Glomerular visceral epithelial cell (primary cell): ENCODE results near the gene ZIC4.

ENCODE experiments used
- DNase-seq: peaks from one replicate; pipeline ENCODE4 v3.0.0-alpha.2; 2016; ENCODE audit errors: extremely low spot score

Gene ZIC4

GRCh38 chr3:147390589-147391569 is 15.5 kb downstream of the ZIC4 start:
- no peak for DNase-seq

DNA sequence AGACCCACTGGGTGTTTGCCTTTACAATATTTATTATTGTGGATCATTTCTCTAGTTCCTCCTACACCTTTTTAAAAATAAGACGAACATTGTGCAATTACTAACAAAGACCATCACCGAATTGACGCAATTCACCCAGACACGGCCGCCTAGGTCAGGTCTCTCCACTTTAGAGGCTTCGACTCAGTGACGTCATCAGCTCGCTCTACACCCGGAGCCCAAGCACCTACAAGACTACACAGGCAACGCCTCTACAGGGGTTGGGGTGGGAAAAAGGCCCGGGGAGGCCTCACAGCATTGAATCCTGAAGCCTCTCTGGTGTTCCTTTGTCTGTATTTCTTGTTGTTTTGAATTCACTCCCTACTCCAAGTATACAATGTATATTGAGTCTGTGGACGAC is 16.6 kb downstream of the ZIC4 start:
- no peak for DNase-seq

DNA sequence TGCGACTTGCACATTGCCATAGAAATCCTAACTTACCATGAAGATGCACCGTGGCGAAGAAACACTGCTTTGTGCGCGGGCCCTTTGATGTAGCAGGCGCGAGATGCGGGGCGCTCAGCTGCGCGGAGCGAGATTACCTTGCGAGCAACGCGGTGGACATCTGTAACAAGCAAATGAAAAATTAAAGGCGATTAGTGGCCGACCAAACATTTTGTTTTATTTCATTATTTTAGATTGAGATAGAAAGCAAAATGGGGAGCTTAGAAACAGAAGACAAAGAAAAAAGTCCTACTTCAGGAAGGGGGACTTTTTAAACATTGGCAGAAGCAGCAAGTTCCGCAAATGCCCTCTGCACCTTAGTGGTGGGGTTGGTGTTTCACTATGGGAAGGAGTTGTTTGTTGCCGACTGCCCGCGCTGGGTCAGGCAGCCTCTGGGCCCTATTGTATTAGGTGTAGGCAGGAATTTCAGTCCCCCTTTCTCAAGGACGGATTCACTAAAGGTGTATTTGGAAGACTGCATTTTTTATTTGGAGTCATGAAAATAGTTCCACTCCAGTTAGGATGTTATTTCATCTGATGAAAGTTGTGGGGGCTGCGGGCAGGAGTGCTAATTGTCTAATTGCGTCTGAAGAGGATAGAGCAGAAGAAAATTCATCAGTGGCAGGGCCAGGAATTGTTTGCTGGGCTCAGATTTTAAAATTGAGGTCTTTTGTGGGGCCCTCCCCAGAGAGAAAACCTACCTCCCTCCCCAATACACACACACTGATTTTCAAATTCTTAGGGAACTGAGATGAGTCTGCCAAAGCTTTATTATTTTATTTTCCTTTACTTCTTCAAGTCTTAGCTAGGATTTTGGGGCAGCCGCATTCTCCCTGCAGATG is 17.4 kb downstream of the ZIC4 start:
- no peak for DNase-seq

DNA sequence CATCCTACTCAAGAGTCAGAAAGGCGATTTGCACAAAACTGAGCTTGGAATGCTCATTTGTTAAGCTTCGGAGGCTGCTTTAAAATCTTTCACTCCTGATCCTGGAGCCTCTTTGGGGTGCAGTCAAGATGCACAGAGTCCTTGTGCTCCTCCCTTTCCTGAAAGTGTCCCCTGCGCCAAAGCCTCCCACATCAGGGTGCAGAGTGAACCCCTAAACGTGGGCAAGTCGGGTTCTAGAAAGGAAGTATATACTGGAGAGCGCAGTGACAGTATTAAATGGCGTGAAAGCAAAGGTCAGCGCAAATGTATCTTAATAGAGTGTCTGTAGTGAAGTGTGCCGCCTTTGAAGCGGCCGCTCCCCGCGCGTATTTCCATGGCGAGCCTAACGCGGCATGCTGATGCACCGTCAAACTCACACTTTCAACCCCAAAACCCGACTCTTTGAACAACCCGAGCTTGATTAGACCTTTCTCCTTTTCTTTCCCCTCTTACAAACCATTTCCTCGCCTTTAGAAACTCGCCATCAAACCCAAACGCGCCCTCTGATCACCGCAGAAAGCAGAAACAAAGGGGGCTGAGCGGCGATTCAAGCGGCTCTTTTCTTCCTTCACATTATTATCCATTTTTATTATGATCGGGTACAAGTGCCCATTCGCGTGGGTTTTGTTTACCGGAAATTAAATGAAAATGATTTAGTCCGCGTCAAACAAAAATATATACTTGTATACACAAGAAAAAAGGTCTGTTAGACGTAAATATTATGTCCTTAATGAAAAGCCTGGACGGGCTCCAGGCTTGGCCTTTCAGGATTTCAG is 18.3 kb downstream of the ZIC4 start:
- no peak for DNase-seq

DNA sequence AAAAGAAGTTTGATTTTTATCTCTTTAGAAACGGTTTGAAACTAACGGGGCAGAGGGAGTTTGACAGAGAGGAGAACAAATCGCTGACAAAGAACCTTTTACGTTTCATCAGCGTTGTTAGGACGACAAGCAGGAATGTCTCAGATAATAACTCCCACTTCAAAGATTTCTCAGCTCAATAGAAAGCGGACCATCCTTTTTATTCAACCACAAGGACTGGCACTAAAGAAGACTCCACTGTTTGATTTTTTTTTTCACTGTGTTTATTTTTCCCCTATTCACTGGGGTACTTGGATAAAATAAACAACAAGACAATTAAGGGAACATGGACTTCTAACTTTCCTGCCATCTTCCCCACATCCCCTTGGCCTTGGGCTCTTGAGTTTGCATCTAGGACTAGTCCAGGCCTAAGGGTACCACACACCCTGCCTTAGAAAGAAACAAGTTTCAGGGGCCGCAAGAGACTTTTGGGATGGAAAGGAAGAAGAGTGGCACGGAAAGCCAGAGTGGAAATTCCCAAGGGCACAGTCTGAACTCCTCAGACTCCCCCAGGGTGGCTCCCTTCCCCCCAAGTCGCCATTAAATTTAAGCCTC is 19.0 kb downstream of the ZIC4 start:
- DNase-seq, result no peak

DNA sequence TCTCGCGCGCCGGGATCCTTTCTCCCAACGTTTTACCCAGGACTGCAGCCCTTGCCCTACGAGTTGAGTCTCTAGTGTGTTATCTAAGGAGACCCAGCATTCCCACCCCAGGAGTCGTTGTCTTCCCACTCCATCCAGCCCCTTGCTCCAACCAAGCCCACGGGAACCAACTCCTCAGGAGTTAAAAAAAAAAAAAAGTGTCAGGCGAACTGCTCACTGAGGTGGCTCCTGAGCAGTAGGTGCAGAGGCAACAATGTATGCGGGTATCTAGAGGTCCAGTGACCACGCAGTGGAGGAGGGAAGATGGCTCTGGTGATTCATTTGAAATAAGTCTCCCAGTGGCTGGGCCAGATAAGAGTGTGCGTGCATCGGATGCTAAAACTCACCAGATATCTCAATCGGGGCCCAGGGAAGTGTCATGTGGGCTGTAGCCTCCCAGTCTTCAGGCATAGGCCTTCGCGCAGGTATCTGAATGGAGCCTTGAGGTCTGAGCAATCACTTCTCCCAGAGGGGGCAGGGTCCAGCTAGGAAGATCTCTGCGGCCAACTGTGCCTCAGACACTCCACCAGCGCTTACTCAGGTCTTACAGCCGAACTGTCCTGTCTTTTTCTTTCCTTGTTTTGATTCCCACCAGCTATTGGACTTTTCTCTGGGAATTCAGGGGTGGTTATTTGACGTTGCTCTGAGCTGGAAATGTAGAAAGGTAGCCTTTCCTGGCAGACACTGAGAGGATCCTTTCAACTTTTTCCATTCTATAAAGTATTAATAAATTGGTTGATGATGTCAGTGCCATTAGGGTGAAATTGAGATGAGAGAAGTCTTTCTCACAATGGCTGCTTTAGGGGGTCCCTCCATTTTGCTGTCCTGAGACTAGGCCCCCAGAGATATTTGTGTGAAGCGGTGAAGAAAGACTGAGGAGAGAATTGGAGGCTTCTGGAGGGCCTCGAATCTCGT is 21.0 kb downstream of the ZIC4 start:
- no peak for DNase-seq

GRCh38 chr3:147384210-147385058 is 21.9 kb downstream of the ZIC4 start:
- no peak for DNase-seq

- DNase-seq, result no peak
Observed at GRCh38 chr3:147383617-147384016, 22.7 kb downstream of the ZIC4 start.

GRCh38 chr3:147381596-147381995 is 24.7 kb downstream of the ZIC4 start:
- DNase-seq, result no peak

DNA sequence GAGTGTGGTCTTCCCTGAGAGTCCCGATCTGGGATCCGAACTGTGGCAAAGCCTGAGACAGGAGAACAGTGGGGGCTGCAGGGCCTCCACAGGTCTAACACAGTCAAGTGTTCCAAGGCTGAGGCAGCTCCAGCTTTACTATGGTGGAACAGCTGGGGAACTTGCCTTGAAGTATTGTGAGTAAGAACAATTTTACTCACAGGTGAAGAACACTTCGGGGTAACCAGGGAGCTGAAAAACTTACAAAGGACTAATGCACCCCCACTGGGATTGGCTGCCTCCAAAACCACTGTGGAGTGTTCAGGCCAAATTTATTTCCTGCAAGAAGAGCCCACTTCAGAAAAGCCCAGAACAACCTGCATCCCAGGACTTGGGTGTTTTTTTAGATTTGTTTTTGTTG is 25.4 kb downstream of the ZIC4 start:
- DNase-seq, result no peak

GRCh38 chr3:147380387-147380951 is 25.9 kb downstream of the ZIC4 start:
- no peak for DNase-seq

- no peak for DNase-seq
Observed at GRCh38 chr3:147379651-147380050, 26.7 kb downstream of the ZIC4 start.

DNA sequence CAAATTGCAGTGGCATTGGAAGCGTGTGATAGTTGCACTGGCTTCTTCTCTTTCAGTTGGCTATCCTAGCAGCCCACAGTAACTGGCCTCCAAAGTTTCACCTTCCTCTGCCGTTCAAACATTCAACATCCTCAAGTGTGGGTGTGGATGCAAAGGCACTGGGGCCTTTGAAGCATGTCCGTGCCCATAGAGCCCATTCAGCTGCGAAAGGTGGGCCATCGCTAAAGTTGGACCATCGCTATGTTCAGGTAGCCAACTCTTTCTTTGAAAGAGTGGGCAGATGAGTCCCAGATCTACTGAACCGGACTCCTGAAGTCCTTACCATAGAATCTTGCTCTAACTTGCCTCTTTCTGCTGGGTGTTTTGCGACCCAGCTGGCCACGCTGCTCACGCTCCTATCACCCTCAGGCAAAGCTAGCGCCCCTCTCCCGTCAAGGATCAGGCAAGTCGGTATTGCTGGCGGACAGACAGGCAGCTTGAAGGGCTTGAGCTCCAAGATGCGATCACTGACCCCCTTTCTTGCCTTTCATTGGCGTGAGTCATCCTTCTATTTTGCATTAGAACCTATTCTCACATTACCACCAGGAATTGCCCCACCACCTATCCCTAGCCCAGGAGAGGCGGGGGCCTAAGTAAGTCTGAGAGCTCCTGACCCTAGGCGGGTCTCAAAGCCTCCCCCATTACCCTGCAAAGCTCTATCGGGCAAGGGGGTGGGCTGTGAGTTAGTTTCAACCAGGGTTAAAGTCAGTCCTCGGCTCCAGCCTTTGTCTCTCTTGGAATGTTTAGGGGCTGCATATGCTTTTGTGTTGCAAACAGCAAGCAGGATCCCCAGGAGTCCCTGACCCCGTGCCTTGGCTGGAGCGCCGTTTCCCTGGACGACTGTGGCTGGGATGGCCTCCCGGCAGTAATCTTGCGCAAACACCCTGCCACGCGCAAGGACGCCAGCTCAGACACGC is 28.7 kb downstream of the ZIC4 start:
- DNase-seq, result no peak

GRCh38 chr3:147373301-147373700 is 33.0 kb downstream of the ZIC4 start:
- no peak for DNase-seq

DNA sequence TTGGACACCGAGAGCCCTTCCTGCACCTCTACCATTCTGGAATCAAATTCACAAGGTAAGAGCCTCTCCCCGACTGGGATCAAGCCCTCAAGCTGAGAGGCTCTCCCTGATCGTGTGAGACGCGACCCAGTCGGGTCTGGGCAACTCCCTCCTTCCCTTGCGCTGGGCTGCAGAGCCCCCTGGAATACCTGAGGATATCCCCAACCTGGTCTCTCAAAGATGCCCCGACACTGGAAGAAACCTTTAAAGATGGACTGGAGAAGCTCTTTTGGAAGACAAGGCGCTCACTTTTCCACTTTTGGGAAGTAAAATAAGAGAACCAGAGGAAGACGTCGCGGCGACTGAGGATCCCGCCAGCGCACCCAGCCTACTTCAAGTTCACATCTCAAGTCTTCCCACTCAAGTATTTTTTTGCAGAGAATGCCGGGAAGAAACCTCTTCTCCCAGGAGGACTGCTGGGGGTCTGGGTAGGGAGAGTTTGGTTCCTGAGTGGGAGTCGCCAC is 33.8 kb downstream of the ZIC4 start:
- no peak for DNase-seq

DNA sequence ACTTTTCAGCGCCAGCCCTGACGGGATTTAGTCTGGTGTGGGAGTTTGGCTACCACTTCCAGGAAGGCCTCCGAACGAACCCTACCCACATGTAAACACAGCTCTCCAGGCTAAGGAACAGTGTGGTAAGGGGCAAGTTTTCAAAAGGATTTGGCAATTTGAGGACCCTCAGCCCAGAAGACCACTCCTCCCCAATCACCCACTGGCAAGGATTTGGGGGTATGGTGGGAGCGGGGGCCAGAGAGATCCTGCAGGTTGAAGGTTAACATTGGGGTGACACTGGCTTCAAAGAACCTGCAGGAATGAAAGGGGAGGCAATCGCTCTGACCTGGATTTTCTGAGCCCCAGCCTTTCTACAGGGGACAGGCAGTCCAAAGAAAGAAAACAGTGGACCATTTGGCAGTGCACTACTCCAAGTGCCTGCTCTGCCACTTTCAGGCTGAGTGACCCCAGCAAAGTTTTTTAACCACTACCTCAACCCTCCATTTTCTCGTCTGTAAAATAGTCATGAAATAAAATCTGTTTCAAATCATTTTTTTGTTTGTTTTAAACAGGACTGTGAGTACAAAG is 34.5 kb downstream of the ZIC4 start:
- DNase-seq, result no peak

GRCh38 chr3:147371140-147371539 is 35.2 kb downstream of the ZIC4 start:
- no peak for DNase-seq
